ENCODE results near the gene SERTAD1.

The SERTAD1 gene

DNA sequence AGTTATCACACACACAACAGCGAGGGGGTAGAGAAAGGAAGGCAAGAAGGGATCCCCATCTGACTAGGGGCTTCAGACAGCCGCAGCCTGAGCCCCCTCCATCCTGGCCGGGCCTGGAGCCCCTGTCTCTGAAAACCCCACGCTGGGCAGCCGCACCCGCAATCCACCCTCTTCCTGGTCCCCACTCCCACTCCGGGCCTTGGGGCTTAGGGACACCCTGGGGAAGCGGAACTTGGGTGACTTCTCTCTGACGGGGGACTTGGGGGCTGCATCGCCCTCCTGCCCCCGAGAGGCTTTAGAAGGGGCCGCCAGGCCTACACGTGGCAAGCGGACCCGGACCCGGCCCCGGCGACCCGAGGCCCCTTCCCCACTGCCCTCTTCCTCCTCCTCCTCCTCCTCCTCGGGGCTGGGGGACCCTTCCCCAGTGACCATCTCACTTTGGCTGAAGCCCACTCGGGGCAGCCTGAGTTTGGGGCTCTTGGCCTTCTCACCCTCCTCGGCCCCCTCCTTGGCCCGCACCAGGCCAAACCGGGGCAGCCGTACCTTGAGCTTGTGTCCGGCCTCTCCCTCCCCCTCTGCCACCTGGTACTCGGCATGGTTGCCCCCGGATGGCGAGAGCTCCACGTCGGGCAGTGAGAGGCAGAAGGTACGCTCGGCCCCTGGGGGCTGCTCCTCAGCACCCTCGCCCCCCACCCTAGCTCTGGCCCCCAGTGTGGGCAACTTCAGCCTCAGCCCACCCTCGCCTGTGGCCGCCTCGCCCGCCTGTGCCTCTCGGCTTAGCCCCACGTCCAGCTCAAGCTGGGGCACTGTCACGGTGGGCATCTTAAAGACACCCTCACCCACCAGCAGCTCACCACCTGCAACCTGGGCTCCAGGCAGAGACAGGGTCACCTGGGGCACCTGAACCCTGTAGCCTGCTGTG, 31.6 kb downstream of the SERTAD1 start:
- TF ChIP-seq, protein P1, sequence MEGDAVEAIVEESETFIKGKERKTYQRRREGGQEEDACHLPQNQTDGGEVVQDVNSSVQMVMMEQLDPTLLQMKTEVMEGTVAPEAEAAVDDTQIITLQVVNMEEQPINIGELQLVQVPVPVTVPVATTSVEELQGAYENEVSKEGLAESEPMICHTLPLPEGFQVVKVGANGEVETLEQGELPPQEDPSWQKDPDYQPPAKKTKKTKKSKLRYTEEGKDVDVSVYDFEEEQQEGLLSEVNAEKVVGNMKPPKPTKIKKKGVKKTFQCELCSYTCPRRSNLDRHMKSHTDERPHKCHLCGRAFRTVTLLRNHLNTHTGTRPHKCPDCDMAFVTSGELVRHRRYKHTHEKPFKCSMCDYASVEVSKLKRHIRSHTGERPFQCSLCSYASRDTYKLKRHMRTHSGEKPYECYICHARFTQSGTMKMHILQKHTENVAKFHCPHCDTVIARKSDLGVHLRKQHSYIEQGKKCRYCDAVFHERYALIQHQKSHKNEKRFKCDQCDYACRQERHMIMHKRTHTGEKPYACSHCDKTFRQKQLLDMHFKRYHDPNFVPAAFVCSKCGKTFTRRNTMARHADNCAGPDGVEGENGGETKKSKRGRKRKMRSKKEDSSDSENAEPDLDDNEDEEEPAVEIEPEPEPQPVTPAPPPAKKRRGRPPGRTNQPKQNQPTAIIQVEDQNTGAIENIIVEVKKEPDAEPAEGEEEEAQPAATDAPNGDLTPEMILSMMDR (IDR thresholded peaks at IDR 0.05): no peak
- Histone ChIP-seq H3K27me3 (no peaks in the 10 kb centered on the region), H3K9me3 (no peaks in the 10 kb centered on the region), H3K27ac (no peak overlapping the region), H3K4me1 (peaks cover 0 to 2% (median 0%) of the 10 kb centered on the region in 4 donors), H3K4me3 (no peak overlapping the region), H3K36me3 (peaks cover 0 to 16% (median 4%) of the 10 kb centered on the region in 3 donors)
- no peak for DNase-seq
- intact Hi-C loops (cut with DNase I; ENCODE audit: low total_unique reads): no loop called here

DNA sequence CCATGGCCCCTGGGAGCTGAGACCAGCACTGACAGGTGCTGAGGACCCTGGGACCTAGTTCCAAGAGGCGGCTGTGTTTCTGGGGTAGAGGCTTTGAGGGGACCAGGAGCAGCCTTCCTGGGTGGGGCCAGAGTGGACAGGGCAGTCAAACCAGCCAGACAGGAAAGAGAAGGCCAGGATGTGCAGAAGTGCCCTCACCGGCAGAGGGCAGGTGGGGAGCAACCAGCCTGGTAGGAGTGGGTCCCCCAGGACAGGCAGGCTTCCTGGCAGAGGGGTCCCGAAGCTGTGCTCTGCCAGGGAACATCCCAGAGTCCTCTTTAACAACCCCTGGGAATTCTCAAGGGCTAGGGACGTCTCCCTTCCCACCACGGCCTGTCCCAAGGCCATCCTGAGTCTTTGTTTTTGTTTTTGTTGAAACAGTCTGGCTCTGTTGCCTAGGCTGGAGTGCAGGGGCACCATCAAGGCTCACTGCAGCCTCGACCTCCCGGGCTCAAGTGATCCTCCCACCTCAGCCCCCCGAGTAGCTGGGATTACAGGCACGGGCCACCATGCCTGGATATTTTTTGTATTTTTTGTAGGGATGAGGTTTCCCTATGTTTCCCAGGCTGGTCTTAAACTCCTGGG, 32.8 kb downstream of the SERTAD1 start:
- intact Hi-C loops (cut with DNase I; ENCODE audit: low total_unique reads): no loop called here
- TF ChIP-seq, protein P1 (IDR thresholded peaks at IDR 0.05): no peak
- Histone ChIP-seq H3K4me3 (no peak overlapping the region), H3K4me1 (no peaks in the 10 kb centered on the region), H3K9me3 (no peaks in the 10 kb centered on the region), H3K27ac (no peak overlapping the region), H3K36me3 (peaks cover 0 to 16% (median 4%) of the 10 kb centered on the region in 3 donors), H3K27me3 (no peaks in the 10 kb centered on the region)
- no peak for DNase-seq

DNA sequence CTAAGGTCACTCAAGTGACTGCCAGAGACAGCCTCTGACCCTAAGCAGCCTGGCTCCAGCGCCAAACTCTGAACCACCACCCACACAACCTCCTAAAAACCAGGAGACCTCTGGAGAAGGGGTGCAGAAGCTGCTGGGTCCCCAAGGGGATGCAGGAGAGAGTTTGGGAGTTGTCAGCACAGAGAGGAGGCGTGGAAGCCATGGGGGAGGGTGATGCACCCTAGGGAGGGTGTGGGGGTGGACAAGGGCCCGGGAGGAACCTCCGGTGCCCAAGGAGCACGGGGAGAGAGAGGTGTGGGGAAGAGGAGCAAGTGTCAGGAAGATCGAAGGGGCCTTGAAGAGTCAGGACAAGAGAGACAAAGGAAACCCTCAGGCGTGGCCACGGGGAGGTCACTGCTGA, 33.7 kb downstream of the SERTAD1 start:
- Histone ChIP-seq H3K36me3 (peaks cover 0 to 10% (median 0%) of the 10 kb centered on the region in 3 donors), H3K9me3 (no peaks in the 10 kb centered on the region), H3K27ac (no peak overlapping the region), H3K4me1 (no peaks in the 10 kb centered on the region), H3K27me3 (no peaks in the 10 kb centered on the region), H3K4me3 (no peak overlapping the region)
- DNase-seq: no peak
- TF ChIP-seq, protein P1 (IDR thresholded peaks at IDR 0.05): no peak
- intact Hi-C loops (cut with DNase I; ENCODE audit: low total_unique reads): no loop called here

DNA sequence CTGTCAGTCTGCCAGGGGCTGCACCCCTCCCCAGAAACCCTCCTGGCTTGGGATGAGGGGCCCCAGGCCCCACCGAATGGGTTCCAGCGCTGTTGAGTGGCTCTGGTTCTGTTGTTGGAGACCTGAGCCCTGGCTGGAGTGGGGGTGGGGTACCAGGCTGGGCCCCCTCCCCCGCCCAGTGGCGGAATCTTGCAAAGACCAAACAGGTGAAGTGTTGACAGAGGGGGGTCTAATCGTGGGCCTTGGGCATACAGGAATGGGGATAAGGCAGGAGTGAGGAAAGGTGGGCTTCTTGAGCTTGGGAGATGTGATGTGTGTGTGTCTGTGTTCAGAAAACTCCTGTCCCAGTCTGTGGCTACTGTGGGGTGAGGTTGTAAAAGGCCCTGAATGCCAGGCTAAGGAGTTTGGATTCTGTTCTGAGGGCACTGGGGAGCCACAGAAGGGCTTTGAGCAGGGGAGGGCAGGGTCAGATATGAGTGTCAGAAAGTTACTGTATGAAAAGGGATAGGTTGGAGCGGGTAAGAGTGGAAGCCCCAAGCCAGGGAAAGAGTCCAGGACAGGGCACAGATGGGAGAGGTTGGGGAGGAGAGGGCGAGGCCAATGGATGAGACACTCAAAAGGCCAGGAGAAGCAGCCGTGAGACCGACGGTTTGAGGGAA, 35.6 kb downstream of the SERTAD1 start, which contains the start of gene HIPK4:
HIPK4 (minus strand) TSS at position 98 of the 659 bp plus-strand sequence. CDS start 279 bp downstream, outside the sequence.
- Histone ChIP-seq H3K4me1 (no peaks in the 10 kb centered on the region), H3K27me3 (no peaks in the 10 kb centered on the region), H3K36me3 (no peaks in the 10 kb centered on the region), H3K4me3 (no peak within 1 kb of the TSS), H3K27ac (no peak within 1 kb of the TSS), H3K9me3 (no peaks in the 10 kb centered on the region)
- TF ChIP-seq, protein P1 (IDR thresholded peaks at IDR 0.05): no peak
- no peak for DNase-seq
- intact Hi-C loops (cut with DNase I; ENCODE audit: low total_unique reads): no loop called here

GRCh38 chr19:40389404-40390083, 36.2 kb downstream of the SERTAD1 start:
- DNase-seq: no peak
- Histone ChIP-seq H3K36me3 (no peaks in the 10 kb centered on the region), H3K4me3 (no peak overlapping the region), H3K9me3 (no peaks in the 10 kb centered on the region), H3K27ac (no peak overlapping the region), H3K4me1 (no peaks in the 10 kb centered on the region), H3K27me3 (no peaks in the 10 kb centered on the region)
- TF ChIP-seq, protein P1 (IDR thresholded peaks at IDR 0.05): no peak
- intact Hi-C loops (cut with DNase I; ENCODE audit: low total_unique reads): no loop called here

All from tibial artery (tissue), 4 donors.